Hippocampal formation (tissue), 2 donors: ENCODE results near the gene UBA6.
"Not testable (repeated sequence)": the region's sequence is repeated elsewhere in the genome, so short reads cannot be mapped to it uniquely, and the experiment has no call there.

Experiments used
- DNase-seq, 2 donors: peaks; one replicate each; lab custom pipeline; 2025; lab: John Stamatoyannopoulos, UW

The UBA6 gene

GRCh38 chr4:67700738-67701516 is at the start of gene UBA6:
Gene UBA6 (minus strand): TSS chr4:67701155. CDS start chr4:67701119, 36 bp downstream.
- peak; percentile 88 to 92 for DNase-seq

- DNase-seq = no peak
Measured at GRCh38 chr4:67750691-67751090, 49.7 kb upstream of the UBA6 start.

- DNase-seq = no peak
Measured at GRCh38 chr4:67749286-67749685, 48.3 kb upstream of the UBA6 start.

GRCh38 chr4:67746797-67747495 is 46.0 kb upstream of the UBA6 start:
- DNase-seq = peak in 1 of 2 donors; percentile 56

DNA sequence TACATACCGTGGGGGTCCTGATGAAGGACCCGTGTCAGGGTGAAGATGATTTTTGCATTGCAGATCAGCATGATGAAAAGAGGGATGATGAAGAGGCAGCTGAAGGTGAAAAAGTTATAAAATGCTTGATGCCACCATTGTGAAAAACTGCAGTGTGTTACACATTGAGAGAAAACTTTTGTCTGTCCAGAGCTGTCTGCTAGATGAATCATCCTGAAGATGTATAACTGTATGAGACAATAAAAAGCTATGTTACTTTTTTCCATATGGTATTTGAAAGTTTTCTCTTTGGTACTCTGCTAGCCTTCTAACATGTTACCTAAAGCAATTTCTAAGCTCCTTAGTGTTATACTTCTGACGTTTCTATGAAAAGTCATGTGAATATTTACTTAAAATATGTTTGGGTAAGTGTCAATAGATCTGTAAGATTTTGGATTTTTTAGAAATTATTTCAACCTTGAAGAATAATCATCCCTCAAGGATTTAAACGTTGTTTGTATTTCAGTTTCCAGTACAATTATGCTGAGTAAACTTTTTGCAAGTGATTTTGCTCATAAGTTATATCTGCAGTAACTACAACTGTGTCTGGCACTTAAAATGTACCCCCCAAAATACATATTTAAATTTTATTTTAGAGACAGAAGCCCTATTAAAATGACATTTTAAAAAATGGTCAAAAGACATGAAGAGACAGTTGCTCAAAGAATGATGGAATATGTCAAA is 43.8 kb upstream of the UBA6 start:
- DNase-seq = no peak

DNA sequence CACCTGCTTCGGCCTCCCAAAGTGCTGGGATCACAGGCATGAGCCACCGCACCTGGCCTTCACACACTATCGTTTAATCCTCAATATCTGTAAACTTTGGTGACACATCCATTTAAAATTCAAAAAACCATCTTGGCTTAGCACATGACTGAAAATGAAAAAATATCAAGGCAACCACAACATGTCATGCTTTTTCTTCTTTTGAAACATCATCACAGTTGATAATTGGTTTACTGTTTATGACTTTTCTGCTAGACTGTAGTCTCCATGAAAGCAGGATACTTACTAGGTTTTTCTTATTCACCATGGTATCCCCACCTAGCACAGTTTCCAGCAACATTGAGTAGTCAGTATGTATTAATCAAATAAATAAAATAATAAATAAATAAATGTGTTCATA is 42.2 kb upstream of the UBA6 start:
- DNase-seq = no peak

DNA sequence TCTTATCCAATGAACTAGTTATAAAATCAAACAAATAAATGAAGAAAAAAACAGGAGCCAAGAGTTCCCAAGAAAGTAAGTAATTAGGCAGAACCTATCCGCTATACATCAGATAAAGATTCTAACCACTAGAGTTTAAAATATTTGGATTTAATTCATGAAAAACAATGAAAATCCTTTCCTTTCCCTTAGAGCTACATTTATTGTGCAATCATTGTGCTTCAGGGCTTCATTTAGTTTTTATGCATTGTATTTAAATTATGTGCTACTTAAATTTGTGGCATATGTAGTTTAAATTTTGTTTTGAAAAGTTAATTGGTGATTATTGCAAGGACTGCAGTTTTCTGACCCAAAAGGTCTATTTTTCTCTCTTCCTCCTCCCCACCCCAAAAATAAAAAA is 35.3 kb upstream of the UBA6 start:
- DNase-seq = no peak

- no peak for DNase-seq
Measured at GRCh38 chr4:67735325-67735724, 34.4 kb upstream of the UBA6 start.

DNA sequence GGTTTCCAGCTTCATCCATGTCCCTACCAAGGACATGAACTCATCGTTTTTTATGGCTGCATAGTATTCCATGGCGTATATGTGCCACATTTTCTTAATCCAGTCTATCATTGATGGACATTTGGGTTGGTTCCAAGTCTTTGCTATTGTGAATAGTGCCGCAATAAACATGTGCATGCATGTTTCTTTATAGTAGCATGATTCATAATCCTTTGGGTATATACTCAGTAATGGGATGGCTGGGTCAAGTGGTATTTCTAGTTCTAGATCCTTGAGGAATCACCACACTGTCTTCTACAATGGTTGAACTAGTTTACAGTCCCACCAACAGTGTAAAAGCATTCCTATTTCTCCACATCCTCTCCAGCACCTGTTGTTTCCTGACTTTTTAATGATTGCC is 29.6 kb upstream of the UBA6 start:
- not testable (repeated sequence) for DNase-seq

DNA sequence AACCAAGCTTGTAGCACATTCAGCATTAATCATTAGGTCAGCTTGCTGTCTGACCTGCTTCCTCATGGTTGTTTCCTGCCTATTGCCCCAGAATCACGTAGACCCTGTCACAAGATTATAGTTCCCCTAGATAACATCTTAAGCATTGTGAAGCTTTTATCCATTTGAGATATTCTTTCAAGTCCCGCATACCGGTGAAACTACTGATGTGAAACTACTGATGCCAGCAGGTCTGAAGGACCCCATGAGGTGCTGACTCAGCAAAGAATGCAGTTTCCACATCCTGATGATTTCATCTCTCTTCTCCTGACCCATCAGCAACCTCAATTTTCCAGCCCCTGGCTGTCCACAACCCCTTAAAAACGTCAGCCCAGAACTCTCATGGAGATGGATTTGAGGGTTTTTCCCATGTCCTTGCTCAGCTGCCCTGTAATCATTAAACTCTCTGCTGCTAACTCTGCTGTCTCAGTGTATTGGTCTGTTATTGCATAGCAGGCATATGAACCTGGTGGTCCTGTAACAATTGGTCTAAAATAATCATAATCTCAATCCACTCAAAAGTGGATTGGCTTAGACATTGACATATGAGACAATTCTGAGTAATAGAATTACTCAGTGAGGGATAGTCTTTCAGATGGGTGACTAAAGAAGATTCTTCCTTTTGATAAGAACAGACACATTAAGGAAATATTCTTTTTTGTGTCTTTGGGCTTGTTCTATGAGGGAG is 26.3 kb upstream of the UBA6 start:
- no peak for DNase-seq

GRCh38 chr4:67725981-67726380 is 25.0 kb upstream of the UBA6 start:
- DNase-seq = no peak

GRCh38 chr4:67725132-67725531 is 24.2 kb upstream of the UBA6 start:
- DNase-seq = no peak

DNA sequence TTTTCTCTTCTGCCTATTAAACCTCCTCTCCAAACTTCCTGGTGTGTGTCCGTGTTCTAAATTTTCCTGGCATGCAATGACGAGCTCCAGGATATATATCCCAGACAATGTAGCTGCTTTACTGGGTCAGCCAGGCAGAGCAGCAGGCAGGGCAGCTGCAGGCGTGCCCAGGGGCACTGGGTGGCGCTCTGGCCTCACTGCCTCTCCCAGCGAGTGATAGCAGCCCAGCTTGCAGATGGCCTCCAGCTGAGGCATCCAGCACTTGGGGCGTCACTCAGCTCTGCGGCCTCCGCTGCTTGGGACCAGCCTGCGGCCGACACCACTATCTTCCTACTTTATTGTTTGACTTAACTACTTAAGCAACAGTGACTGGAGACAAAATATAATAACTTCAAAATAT is 23.0 kb upstream of the UBA6 start:
- DNase-seq = no peak

DNA sequence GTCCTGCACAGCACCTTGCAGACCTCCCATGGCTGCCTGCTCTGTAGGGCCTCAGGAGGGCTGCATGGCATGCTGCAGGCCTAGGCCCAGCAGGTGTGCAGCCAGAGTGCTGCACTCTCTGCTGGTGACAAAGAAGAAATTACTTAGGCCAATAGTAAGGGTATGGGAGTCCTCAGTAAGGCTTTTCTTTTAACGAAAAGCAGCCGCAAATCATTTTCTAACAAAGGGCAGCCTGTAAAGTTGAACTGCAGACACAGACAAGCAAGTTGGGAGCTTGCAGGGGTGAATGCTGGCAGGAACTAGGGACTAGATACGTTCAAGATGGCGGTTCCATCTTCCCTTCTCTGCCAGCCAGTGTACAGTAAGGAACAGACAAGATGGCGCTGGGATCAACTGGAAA is 22.4 kb upstream of the UBA6 start:
- DNase-seq = no peak

DNA sequence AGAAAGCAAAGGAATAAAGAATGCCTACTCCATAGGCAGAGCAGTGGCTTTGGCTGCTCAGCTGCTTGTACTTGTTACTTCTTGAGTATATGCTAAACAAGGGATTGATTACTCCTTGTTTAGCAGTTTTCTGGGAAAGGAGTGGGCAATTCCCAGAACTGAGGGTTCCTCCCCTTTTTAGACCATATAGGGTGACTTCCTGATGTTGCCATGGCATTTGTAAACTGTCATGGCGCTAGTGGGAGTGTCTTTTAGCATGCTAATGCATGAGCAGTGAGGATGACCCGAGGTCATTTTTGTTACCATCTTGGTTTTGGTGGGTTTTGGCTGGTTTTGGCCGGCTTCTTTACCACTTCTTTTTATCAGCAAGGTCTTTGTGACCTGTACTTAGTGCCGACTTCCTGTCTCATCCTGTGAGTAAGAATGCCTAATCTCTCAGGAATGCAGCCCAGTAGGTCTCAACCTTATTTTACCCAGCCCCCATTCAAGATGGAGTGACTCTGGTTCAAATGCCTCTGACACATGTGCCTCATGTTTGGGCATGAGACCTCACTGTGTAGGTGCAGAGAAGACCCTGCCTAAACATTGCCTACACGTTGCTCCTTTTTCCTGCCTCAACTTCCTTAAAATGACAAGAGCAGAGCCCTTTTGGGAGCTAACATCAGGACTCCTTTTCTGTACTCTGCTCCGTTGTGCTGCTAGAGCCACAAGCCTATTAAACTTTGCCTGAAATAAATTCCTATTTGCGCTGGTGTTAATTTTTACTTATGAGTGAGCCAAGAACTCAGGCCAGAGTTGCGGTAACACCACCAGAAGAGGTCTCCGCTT is 21.0 kb upstream of the UBA6 start:
- DNase-seq = no peak

DNA sequence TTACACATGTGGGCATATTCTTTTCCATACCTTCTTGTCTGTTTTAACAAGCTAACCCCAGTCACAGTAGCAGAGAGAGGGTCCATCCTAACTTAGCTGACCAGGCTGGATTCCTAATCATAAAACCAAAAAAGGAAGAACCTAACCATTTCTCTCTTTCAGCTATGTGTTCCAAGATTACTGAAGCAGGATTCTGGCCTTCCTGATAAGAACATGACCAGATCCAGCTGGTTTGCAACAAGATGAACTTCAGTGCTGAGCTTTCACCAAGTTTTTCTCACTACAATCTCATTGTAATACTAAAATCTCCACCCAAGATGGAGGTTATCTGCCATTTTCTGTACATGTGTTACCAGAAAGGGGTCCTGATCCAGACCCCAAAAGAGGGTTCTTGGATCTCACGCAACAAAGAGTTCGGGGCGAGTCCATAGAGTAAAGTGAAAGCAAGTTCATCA is 20.4 kb upstream of the UBA6 start:
- DNase-seq = no peak

DNA sequence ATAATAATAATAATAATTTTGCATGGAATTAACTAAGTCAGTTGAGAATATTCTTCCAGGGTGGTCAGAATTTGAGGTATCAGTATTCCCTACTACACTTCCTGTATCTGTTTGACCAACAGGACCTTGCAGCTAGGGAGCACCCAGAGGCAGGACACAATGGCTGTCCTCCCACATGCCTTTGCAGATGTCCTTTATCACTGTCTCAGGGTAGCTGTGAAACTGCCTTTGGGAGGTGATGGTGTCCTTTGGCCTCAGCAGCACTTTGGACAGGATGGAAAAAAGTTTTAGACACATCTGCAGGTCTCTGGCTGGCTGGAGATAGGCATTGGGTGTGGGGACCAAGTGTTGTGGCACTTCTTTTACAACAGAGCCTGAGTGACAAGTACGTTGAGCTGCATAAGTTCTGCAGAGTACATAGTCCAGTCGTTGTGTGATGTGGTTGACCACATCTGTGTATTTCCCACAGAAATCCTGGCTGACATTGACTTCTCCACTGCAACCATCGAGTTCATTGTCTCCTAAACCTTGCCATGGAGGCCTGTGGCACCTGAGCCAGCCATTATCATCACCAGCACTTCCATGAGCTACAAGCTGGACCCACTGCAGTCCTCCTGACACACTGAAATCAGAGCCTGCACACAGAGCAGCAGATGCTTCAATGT is 19.1 kb upstream of the UBA6 start:
- no peak for DNase-seq

DNA sequence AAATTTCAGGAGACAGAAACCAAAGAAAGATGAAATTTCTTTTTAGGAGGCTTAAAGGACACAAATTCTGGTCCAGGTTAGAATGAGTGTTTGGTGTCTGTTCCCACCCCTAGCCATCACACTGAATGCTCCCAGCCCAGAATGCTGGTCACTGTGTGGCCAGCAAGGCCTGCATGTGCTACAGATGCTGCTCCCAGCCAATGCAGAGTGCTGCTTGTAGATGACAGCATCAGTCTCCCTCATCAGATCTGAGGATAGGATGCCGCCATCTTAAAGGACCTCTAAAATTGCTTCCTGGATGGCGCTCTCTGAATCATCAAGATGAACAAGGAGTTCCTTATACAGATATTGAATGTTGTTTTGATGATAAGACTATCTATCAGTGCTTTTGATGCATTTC is 17.9 kb upstream of the UBA6 start:
- DNase-seq = no peak

DNA sequence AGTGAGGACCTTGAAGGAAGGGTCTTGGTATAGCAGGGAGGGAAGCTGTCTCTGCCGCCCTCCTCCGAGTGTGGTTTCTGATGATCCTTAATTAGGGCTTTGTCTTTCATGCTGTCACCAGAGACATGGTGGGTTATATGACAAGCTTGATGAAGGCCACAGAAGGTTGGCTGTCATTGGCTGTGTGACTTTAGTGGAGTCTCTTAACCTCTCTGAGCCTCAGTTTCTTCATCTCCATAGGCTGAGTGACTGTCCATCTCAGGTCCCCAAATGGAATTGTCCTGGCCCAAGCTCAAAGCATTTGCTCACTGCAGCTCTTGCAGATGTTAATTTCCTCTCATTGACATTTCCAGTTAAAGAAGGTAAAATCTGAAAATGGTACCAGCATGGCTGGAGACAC is 16.6 kb upstream of the UBA6 start:
- DNase-seq = no peak

DNA sequence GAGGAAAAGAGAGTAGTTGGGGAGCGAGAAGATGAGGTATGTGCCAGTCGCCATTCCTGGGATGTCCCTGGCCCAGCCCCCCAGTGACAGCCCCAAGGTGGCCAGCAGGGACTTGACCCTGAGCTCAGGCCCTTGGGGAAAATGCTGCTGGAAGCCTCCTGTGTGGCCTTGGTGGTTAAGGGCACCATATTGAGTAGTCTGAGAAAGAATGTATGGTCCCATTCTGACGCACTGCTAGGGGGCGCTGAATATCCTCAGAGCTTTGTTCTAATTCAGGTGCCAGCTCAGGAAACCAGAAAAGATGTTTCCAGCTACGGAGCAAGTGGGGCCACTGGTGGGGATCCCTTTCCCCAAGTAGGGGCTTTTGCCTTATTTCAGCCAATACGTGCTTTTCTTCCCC is 14.0 kb upstream of the UBA6 start:
- DNase-seq = no peak

DNA sequence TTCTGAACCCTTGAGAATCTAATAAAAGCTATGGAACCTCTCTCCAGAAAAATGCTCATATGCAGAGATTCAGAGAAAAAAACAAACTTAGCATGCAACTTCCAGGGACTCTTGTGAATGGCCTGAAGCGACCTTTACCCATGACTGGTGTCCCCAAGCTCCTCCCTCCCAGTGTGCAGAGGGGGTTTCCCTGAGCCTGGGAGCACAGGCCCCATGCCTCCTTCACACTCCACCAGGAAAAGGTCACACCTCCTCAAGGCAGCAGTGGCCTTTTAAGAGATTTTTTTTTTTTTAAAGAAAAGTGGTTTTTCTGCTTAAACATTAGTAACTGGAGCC is 13.3 kb upstream of the UBA6 start:
- DNase-seq = no peak
